Activated CD4-positive, alpha-beta T cell treated with anti-CD3 and anti-CD28 coated beads, Interleukin-2, amount 50 U/mL, for 4 hours (primary cell): ENCODE results near the gene LILRB1.
"Not testable (repeated sequence)": the region's sequence is repeated elsewhere in the genome, so short reads cannot be mapped to it uniquely, and the experiment has no call there.

Source experiments
- DNase-seq, 2 experiments: peaks; one replicate each; pipeline ENCODE4 v3.0.0-alpha.2; 2020

LILRB1 gene

DNA sequence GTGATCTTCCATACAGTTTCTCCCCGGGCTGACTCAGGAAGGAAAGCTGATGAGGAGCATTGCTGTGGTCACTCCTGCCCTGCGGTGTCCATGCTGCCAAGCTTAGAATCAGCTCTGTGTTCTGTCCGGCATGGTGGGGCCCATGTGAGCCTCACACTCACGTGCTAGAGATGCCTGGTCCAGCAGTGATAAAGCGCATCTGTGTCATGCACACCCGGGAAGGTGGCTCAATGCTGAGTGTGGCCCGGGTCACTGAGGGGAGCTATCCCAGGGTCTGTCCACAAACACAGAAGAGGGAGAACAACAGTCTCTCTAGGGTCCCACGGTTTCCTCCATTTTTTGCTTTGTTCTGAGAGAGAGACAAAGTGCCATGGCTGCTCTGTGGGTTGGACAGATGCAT lies 3.5 kb upstream of the LILRB1 start:
- no peak for DNase-seq

DNA sequence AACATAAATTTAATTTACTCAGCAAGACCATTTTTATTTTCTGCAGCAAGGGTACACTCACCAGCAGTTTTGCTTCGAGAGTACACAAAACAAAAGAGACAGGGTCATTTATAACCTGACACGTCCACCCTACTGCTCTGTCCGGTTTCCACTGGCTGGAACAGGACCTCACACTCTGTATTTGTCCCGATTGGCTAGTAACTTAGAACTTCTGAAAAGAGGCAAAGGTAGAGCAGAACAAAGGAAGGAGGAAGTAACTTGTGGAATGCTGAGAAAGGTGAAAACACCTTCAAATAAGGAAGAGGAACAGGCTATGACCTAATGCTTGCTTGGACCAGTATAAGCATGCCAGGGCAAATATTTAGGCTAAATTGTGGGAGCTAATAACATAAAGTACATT lies 2.4 kb upstream of the LILRB1 start:
- not testable (repeated sequence) for DNase-seq

DNA sequence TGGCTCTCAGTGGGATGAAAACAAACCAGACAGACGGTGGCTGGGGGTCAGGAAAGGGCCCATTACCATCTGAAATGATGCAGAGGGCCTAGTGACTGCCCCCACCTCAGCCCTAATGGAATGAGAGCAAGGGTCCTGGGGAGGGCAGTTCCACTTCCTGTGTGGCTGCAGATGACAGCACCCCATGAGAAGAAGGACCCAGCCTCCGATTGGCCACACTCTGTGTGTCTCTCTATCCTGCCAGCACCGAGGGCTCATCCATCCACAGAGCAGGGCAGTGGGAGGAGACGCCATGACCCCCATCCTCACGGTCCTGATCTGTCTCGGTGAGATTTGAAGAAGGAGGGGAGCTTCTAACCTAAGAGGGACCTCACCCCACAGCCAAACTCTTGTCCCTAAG lies 498 bp downstream of the LILRB1 start:
- DNase-seq = no peak

DNA sequence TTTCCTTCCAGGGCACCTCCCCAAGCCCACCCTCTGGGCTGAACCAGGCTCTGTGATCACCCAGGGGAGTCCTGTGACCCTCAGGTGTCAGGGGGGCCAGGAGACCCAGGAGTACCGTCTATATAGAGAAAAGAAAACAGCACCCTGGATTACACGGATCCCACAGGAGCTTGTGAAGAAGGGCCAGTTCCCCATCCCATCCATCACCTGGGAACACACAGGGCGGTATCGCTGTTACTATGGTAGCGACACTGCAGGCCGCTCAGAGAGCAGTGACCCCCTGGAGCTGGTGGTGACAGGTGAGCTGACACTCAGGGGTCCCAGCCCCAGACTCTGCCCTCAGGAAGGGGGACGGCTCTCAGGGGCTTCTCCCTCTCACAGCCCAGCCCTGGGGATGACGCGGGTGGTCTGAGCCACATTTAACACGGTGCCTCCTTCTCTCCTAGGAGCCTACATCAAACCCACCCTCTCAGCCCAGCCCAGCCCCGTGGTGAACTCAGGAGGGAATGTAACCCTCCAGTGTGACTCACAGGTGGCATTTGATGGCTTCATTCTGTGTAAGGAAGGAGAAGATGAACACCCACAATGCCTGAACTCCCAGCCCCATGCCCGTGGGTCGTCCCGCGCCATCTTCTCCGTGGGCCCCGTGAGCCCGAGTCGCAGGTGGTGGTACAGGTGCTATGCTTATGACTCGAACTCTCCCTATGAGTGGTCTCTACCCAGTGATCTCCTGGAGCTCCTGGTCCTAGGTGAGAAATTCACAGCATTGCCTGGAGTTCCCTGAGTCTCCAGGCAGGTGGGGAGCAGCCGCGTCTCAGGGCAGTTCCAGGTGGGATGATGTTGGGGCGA lies 1.4 kb downstream of the LILRB1 start:
- not testable (repeated sequence) for DNase-seq

DNA sequence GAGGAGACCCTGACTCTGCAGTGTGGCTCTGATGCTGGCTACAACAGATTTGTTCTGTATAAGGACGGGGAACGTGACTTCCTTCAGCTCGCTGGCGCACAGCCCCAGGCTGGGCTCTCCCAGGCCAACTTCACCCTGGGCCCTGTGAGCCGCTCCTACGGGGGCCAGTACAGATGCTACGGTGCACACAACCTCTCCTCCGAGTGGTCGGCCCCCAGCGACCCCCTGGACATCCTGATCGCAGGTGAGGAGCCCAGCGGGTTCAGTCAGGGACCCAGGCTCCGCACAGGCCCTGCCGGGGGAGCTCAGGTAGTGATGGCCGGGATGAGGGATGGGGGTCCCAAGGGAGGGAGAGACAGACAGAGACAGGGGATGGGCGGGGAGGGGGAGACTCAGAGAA lies 2.2 kb downstream of the LILRB1 start:
- DNase-seq = not testable (repeated sequence)

DNA sequence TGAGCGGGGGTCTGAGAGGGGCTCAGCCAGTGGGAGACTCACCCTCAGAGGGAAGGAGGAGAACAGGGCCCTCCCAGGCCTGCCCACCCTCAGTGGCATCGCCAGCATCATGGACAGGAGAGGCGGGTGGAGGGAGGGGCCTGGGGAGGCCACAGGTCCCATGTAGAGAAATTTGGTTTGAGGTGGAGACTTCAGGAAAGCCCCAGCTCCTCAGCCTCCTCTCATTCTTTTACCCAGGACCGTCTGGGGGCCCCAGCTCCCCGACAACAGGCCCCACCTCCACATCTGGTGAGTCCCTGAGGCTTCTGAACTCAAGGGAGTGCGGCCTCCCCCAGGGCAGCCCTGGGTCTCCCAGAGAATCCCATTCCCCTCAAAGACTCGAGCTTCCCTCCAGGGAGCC lies 3.1 kb downstream of the LILRB1 start:
- DNase-seq = no peak

DNA sequence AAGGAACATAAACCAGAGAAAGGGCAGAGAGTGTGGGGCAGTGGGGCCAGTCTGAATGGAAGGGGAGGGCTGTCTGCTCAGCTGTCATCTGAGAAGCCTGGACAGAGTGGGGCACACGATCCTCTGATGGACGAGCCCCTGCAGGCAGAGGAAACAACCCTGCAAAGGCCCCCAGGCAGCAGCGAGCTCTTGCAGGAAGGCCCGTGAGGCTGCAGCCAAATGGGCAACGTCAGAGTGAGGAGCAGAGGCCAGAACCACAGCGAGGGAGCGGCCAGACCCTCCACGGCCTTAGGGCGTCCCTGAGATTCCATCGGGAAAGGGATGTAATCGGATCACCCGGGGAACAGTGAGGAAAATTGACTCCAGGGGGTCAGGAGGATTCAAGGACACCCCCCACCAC lies 5.8 kb downstream of the LILRB1 start:
- not testable (repeated sequence) for DNase-seq

DNA sequence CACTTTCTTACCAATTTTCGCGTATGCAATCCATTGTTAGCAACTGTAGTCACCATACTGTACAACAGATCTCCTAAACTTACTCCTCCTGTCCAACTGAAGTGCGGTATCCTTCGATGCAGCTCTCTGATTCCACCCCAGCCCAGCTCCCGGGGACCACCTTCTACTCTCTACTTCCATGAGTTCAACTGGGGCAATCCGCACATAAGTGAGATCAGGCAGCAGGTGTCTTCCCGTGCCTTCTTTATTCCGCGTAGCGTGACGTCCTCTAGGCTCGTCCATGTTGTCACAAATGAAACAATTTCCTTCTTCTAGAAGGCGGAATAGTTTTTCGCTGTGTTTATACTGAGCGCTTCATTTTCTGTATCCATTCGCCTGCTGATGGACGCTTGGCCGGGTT lies 8.4 kb downstream of the LILRB1 start:
- no peak for DNase-seq

DNA sequence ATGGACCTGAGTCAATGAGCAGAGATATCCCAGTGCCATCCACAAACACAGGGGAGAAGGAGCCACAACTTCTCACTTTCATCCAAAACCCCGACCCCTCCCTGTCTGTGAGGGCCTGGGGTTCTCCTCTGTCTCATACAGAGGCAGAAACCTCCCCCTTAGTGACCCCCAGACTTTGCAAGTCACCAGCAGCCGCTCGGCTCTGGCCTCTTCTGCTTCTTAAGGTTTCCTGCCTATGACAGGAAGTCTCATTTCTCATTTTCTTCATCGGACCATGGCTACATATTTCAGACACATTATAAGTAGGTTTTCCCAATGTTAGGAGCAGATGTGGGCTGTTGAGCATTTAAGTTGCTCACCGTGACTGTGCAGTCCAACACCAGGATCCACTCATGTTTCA lies 12.7 kb downstream of the LILRB1 start:
- not testable (repeated sequence) for DNase-seq

DNA sequence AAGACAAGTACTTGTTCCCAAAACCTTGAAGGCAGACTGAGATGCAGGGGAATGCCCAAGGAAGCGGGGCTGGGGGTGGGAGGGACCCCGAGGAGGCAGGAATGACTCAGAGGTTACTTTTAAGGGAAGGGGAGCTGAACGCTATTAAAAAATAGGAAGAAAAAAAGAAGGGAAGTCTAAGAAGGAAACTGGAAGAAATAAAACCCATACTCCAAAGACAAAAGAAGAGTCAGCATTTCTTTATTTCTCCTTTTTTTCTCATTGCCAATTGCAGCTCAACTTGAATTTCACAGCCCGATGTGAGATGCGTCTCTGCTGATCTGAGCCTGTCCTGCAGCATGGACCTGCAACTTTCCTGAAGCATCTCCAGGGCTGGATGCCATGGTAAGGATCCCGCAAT lies 13.3 kb downstream of the LILRB1 start:
- not testable (repeated sequence) for DNase-seq

DNA sequence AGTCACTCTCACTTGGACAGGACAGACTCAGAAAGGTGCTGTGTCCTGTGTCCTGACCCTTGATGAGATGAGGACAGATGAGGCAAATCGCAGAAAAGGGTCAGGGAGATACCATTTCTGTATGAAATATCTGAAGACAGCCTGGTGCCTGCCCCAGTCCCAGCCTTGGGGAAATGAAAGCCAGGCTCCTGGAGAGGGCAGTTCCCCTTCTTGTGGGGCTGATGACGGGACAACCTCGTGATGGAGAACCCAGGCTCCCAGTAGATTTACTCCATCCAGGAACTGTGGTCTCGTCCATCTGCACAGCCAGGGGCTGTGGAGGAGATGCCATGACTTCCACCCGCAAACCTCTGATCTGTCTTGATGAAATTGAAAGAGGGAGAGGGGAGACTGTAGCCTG lies 13.8 kb downstream of the LILRB1 start:
- DNase-seq = no peak

DNA sequence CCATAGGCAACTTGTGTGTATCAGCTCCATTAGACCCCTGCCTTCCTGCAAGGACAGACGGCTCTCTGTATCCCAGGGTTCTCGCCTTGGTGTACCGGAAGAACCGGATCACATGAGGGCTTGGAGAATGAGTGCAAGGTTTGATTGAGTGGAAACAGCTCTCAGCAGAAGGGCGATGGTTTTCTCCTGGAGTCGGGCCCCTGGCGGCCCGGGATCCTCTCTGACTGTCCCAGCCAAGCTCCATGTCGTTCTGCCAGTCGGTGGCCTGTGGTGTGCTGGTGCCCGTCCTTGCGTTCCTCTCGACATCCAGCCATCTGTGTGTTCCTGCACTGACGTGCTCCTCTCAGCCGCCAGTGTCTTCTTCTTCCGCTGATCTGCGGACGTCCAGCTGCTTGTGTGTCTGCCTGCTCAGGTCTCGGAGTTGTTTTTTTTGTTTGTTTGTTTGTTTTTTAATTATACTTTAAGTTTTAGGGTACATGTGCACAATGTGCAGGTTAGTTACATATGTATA lies 16.1 kb downstream of the LILRB1 start:
- DNase-seq = no peak

DNA sequence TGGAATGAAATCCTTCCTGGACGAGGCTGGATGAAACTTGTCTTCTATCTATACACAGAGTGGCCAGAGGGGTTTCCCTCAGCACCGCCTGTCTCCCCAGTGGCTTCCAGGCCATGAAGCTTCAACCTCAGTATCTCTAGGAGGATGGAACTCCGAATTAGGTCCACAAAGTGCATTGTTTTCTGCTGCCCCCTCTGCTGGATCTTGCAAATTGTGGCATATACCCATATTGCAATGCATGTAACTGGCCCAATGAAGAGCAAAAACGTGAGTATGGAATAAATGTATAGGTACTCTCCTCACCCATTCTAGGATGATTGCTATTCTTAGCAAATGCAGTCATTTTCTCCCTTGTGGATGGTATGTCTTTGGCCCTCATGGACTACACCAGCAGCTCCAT lies 17.8 kb downstream of the LILRB1 start:
- no peak for DNase-seq

DNA sequence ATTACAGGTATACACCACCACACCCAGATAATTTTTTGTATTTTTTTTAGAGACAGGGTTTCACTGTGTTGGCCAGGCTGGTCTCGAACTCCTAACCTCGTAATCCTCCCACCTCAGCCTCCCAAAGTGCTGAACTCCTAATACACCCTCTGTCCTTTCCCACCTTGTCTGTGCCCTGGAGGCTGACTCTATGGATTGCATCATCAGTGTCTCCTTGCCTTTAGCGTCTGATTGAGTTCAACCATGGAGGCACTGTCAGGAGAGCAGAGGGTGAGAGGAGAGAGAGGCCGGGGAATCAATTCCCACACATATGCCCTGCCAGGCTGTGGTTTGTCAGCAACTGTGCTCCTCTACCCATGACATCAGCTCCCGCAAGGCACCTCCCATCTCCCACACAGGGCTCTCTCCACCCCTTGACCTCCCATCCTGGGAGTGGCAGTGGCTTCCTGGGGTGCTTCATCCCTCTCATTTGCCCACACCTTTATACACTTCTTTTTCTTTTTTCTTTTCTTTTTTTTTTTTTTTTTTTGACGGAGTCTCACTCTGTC lies 19.9 kb downstream of the LILRB1 start:
- DNase-seq = no peak

DNA sequence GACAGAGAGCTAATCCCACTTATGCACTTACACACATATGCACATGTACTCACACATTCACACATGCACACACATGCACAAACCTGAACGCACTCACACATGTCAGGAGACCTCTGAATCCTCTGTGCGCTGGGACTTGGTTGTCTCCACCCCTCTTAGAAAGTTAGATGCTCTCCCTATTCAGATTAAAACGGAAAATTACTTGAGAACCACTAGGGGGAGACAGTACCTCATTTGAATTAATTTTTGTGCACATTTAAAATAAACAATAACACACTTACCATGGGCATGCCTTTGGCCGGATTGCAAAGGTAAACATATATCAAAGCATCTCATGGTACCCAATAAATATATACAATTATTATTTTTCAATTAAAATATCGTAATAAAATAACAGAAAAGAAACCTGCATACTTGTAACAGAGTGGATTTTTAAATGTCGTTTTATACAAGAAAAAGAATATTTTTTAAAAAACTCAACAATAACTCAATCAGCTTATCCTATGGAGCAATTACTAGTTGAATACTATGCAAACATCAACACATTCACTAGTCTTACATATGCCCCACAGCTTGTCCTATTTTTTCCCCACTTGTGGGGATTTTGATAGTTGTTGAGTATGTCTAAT lies 23.0 kb downstream of the LILRB1 start:
- DNase-seq = no peak

DNA sequence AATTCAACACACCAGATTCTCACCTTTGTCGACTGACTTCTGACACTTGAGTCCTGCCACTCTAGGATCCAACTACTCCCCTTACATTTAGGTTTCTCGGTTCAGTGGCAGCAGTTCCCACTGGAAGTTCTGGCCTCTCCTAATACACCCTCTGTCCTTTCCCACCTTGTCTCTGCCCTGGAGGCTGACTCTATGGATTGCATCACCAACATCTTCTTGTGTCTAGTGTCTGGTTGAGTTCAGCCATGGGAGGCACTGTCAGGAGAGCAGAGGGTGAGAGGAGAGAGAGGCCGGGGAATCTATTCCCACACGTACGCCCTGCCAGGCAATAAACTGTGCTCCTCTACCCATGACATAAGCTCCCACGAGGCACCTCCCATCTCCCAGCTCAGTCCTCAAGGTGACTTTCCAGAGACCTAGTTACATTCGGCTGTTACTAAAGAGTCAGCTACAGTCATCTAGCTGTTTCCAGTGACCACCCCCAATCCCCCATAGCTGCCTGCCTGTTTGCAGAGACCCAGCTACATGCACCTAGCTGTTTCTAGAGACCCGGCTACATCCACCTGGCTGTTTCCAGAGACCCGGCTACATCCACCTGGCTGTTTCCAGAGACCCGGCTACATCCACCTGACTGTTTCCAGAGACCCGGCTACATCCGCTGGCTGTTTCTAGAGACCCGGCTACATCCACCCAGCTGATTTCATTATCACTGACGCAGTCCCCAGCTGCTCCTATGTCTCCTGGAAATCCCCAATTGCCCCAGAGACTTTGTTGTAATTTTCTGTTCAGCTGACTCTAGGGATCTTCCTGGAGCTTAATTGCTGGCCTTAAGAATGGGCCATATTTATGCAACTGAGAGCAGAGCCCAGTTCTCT lies 24.4 kb downstream of the LILRB1 start:
- no peak for DNase-seq

DNA sequence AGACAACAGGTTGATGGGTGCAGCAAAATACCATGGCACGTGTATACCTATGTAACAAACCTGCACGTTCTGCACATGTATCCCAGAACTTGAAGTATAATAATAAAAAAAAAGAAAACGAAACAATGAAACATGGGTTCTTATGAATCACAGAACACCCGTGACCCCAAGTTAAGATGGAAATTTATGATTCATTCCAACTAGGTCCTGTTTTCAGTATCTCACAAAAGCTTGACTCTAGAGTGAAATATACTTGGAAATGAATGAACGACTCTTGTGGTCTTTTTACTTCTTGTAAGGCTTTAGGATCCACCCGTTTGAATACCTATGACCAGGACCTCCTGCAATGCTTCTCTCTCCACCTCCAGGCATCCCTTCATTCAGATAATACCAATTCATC lies 29.0 kb downstream of the LILRB1 start:
- no peak for DNase-seq

DNA sequence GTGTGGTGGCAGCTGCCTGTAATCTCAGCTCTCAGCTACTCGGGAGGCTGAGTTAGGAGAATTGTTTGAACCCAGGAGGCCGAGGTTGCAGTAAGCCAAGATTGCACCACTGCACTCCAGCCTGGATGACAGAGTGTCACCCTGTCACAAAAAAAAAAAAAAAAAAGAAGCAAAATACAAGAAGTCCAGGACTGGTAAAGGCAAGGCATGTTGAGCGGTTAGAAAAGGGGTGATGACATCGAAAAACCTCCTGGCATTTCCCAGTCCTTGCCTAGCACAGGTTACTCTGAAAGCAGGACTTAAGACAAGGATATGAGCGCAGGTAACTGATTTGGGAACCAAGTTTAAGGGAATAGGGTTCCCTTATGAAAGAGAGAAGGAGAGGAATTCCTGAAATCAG lies 30.0 kb downstream of the LILRB1 start:
- DNase-seq = no peak

DNA sequence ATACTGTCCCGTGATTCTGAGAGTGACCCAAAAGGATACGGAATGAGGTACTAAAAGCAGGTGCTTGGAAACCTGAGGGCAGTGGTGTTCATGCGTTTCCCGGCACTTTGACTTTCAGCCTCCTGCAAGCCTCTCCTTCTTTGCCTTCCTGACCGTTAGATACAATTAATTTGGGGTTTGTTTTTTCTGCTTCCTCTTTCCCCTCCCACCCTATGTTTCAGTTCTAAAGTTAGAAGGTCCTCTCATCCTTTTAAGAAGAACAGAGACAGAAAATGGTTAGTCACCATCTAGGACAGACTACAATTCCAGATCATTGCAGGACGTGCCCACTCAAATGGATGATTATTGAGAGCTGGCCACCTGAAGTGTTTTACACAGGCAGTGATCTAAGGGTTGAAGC lies 30.7 kb downstream of the LILRB1 start:
- no peak for DNase-seq

DNA sequence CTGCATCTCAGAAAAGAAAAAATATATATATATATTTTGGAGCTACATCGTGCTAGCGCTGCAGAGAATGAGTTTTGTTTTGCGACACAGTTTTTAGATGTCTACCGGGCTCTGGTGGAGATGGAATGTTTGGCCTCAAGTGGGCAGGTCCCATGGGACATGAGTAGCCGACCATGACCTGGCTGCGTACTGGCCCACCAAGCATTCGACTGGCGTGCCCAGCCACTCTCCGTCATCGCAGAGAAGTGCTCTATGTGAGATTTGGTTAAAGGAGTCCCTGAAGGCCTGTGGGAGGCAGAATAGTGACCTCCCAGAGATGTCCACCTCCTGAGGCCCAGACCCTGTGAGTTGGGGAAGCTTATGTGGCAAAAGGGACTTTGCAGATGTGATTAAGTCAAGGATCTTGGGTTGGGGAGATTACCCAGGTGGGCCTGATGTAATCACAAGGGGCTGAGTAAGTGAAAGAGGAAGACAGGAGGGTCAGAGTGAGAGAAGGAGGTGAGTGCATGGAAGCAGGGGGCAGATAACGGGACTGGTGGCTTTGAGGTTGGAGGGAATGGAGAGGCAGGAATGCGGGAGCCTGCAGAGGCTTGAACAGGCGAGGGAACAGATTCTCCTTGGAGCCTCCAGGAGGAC lies 31.7 kb downstream of the LILRB1 start:
- no peak for DNase-seq

DNA sequence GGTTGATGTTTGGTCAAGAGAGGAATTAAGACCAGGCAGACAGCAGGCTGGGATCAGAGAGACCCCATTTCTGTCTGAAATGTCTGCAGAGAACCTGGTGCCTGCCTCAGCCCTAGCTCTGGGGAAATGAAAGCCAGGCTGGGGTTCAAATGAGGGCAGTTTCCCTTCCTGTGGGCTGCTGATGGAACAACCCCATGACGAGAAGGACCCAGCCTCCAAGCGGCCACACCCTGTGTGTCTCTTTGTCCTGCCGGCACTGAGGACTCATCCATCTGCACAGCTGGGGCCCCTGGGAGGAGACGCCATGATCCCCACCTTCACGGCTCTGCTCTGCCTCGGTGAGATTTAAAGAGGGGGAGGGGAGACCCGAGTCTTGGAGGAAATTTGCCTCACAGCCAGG lies 32.4 kb downstream of the LILRB1 start, which contains the start of gene LILRB4:
Gene LILRB4 (plus strand): TSS at position 256 of the 400 bp plus-strand sequence. CDS start 49 bp downstream, at position 305.
- DNase-seq = no peak

DNA sequence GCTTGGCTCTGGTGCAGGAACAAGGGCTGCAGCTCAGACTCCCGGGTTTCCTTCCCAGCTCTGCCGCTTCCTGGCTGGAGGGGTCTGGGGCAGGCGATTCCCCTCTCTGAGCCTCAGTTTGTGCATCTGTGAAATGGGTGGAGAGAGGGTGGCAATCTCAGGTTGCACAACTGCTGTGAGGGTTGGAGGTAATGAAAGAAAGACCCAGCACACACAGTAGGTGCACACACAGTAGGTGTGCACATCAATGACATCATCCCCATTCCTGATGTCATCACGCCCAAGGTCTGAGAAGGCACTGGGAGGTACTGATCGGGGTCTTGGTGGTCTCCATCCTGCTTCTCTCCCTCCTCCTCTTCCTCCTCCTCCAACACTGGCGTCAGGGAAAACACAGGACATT lies 35.2 kb downstream of the LILRB1 start:
- no peak for DNase-seq
